ENCODE measurements around the gene LMNA.
A peak's percentile ranks its signal among the peaks of the same experiment; 100 is the strongest.

DNA sequence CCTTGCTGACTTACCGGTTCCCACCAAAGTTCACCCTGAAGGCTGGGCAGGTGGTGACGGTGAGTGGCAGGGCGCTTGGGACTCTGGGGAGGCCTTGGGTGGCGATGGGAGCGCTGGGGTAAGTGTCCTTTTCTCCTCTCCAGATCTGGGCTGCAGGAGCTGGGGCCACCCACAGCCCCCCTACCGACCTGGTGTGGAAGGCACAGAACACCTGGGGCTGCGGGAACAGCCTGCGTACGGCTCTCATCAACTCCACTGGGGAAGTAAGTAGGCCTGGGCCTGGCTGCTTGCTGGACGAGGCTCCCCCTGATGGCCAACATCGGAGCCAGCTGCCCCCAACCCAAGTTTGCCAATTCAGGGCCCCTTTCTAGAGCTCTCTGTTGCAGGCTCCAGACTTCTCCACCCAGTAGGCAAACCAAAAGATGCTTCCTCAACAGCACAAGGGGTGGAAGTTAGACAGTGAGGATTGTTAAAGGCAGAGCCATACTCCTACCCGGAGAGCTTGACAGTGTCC, 22.5 kb downstream of the LMNA start:
- TF ChIP-seq, protein P1, sequence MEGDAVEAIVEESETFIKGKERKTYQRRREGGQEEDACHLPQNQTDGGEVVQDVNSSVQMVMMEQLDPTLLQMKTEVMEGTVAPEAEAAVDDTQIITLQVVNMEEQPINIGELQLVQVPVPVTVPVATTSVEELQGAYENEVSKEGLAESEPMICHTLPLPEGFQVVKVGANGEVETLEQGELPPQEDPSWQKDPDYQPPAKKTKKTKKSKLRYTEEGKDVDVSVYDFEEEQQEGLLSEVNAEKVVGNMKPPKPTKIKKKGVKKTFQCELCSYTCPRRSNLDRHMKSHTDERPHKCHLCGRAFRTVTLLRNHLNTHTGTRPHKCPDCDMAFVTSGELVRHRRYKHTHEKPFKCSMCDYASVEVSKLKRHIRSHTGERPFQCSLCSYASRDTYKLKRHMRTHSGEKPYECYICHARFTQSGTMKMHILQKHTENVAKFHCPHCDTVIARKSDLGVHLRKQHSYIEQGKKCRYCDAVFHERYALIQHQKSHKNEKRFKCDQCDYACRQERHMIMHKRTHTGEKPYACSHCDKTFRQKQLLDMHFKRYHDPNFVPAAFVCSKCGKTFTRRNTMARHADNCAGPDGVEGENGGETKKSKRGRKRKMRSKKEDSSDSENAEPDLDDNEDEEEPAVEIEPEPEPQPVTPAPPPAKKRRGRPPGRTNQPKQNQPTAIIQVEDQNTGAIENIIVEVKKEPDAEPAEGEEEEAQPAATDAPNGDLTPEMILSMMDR (IDR thresholded peaks at IDR 0.05), result peak in 1 of 12 donors; percentile 6
- TF ChIP-seq POLR2A (IDR thresholded peaks at IDR 0.05), result no peak
